Measurements from ENCODE around the gene SERPINA6.

DNA sequence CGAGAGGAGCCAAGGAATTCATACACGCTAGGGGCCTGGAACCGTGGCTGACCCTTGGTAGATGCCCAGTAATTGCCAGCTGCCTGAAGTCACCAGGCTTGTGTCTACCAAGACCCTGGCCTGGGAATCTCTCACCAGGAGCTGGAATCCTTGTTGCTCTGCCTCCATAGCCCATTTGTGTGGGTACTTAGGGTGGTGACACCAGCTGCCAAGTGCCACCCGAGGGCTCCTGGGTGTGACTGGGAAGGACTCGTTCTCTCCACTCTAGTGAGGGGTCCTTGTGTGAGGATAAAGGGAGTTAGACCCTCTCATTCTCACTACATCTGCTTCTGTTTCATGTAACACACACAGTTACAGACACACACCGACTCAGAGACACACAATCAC lies 47.4 kb upstream of the SERPINA6 start:
- TF ChIP-seq, protein P1, sequence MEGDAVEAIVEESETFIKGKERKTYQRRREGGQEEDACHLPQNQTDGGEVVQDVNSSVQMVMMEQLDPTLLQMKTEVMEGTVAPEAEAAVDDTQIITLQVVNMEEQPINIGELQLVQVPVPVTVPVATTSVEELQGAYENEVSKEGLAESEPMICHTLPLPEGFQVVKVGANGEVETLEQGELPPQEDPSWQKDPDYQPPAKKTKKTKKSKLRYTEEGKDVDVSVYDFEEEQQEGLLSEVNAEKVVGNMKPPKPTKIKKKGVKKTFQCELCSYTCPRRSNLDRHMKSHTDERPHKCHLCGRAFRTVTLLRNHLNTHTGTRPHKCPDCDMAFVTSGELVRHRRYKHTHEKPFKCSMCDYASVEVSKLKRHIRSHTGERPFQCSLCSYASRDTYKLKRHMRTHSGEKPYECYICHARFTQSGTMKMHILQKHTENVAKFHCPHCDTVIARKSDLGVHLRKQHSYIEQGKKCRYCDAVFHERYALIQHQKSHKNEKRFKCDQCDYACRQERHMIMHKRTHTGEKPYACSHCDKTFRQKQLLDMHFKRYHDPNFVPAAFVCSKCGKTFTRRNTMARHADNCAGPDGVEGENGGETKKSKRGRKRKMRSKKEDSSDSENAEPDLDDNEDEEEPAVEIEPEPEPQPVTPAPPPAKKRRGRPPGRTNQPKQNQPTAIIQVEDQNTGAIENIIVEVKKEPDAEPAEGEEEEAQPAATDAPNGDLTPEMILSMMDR (IDR thresholded peaks at IDR 0.05), result no peak
- TF ChIP-seq POLR2A (IDR thresholded peaks at IDR 0.05), result no peak
- no peak for TF ChIP-seq POLR2AphosphoS5 (IDR thresholded peaks at IDR 0.05; ENCODE audit: insufficient read depth in 1 of 2, low read depth in 1 of 2)
